Activated T-cell treated with anti-CD3 and anti-CD28 coated beads for 1 hour (primary cell): ENCODE measurements around the gene MYL11.
"Not testable (repeated sequence)": the region's sequence is repeated elsewhere in the genome, so short reads cannot be mapped to it uniquely, and the experiment has no call there.

ENCODE experiments used
- DNase-seq: peaks from one replicate; pipeline ENCODE4 v3.0.0-alpha.2; 2020; ENCODE audit warnings: low read depth

Gene MYL11

DNA sequence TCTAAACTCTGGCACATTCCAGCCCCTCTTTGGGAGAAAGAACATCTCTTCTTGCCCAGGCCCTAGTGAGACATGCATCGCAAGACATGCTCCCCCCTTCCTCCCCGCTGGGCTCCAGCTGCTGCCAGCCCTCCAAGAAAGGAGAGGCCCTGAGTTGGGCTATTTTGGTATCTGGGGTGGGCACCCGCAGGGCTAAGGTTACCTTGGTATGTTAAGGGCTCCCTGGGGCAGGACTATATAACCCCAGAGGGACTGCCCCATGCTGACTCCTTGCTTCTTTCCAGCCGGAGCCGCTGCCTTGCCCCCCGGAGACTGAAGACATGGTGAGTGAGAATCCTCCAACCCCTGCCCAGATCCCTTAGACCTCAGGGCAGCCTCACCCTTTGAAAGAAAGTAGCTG, at the start of gene MYL11:
Gene MYL11 (plus strand): TSS at position 265 of the 400 bp plus-strand sequence. CDS start 56 bp downstream, at position 321.
- no peak for DNase-seq

- DNase-seq: peak; percentile 70
Measured at GRCh38 chr16:30334473-30334989, 40.1 kb upstream of the MYL11 start.

DNA sequence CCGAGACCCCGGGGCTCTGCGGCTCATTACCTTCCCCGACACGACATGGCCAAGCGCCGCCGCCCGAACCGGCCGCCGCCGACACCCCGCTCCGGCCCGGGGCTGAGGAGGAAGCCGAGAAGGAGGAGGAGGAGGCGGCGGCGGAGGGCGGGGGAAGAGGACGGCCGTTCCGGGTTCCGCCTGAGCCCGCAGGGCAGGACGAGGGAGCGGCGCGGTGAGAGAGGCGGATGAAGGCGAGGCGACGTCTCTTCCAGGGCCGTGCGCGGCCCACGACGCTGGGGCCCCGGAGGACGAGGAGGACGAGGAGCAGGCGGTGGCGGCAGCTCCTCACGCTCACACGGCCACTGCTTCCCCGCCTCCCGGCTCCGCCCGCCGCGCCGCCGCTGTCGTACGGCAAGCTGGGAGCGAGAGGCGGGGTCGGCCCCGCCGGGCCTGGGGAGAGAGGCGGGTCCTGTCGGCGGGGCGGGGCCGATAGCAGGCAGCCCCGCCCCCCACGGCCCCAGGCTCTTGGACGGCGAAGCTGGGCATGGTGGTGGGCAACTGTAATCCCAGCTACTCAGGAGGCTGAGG, 39.5 kb upstream of the MYL11 start:
- DNase-seq: peak; percentile 69

- DNase-seq: no peak
Measured at GRCh38 chr16:30335598-30336474, 38.8 kb upstream of the MYL11 start.

GRCh38 chr16:30337964-30338357, 36.6 kb upstream of the MYL11 start:
- not testable (repeated sequence) for DNase-seq

- DNase-seq: not testable (repeated sequence)
Measured at GRCh38 chr16:30338715-30339114, 35.9 kb upstream of the MYL11 start.

GRCh38 chr16:30340621-30341020, 34.0 kb upstream of the MYL11 start:
- DNase-seq: no peak

- DNase-seq: not testable (repeated sequence)
Measured at GRCh38 chr16:30341971-30342370, 32.6 kb upstream of the MYL11 start.

DNA sequence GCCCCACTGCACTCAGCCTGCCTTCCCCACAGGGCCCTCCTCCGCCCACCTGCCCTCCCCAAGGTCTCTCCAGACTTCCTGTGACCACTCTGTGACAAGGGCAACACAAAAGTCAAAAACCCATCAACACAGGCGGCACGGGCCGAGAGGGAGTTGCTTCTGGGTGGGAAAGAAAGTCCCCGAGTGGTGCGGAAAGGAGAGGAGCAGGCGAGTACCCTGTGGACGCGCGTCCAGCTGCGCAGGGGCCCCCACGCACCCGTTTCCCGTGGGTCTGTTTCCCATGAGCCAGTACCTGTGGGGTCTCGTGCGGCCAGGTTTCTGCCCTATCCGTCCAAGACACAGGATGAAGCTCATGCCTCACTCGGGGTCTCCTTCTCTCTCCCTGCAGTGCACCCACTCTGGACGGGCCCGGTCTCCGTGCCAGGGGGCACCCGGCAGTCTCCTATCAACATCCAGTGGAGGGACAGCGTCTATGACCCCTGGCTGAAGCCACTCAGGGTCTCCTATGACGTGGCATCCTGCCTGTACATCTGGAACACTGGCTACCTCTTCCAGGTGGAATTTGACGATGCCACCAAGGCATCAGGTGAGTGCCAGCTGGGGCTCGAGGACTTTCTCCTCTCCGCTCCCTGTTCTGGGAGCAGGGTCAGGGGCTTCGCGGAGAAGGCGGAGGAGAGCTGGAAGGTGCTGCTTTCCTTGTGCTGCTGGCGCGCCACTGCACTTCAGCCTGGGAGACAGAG, 31.7 kb upstream of the MYL11 start:
- DNase-seq: no peak

- DNase-seq: not testable (repeated sequence)
Measured at GRCh38 chr16:30343491-30343820, 31.1 kb upstream of the MYL11 start.

DNA sequence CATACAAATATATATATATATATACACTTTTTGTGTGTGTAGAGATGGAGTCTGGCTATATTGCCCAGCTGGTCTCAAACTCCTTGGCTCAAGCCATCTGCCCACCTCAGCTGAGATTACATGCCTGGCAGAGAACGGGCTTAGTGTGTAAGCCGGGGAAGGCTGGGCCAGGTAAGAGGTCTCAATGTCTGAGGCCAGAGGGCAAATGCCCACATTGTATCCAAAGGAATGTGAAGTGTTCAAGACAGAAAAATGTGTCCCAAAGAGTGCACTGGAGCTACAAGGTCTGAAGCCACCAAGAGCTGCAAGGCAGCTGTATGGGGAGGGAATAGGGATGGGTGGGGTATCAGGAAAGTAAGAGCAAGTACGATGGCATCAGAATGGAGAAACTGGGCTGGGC, 28.3 kb upstream of the MYL11 start:
- DNase-seq: no peak

GRCh38 chr16:30348113-30348512, 26.5 kb upstream of the MYL11 start:
- no peak for DNase-seq

DNA sequence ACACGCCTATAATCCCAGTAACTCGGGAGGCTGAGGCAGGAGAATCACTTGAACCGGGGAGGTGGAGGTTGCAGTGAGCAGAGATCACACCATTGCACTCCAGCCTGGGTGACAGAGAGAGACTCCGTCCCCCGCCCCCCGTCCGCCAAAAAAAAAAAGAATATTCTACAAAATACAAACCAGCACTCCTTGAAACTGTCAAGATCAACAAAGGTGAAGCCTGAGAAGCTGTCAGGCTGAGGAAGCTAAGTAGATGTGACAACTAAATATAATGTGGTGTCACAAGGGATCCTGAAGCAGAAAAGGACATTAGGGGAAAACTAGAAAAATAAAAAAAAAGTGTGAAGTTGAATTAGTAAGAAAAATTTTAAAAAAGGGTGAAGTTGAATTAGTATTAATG, 25.7 kb upstream of the MYL11 start:
- no peak for DNase-seq

GRCh38 chr16:30349675-30350074, 24.9 kb upstream of the MYL11 start:
- DNase-seq: no peak

- DNase-seq: no peak
Measured at GRCh38 chr16:30350134-30350871, 24.3 kb upstream of the MYL11 start.

DNA sequence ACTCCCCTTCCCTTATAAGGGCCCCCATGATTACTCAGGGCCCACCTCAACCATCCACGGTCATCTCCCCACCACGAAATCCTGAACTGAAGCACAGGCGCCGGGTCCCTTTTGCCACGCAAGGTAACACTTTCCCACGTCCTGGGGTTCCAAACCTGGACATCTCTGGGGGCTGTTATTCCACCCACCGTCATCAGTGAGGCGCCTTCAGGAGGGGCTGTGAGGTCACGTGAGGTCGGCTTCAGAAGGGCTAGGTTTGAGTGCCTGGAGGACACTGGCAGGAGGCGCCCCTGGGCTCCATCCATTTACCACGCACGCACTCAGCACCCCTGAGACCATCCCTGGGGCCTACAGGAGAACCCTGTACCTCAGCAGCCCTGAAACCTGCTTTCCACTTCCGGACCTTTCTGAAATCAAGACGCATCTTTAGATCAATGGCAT, 23.6 kb upstream of the MYL11 start:
- no peak for DNase-seq

DNA sequence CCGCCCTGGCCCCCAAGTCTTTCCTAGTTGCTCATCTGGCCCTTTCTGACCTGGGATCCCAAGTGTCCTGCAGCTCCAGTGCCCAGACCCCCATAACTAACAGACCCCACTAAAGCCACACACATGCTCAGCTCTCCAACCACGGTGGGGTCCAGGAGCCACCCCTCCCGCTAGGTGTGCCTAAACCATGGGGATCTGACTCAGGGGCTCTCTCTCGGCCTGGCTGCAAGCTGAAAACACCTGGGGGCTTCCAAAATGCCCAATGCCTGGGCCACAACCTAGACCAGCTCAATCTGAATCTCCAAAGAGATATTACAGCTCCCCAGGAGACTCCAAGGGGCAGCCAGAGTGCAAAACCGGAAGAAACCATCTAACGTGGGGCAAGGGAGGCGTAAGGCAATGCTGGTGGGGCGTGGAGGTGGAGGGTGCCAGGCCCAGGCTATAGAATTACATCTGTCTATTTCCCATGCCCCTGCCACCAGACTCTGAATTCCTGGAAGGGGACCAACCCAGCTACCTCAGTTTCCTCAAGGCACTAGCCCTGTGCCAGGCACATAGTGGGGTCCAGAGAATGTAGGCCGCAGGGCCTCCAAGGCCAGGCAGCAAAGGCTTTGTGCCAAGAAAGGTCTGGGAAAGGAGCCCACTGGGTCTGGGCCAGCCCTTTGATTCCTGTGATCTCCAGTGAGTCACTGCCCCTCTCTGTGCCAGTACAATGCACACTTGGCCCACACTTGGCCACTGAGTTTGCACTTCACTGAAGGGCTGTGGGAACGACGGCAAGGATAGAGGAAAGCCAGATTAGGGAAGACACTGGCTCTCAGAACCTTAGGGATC, 22.8 kb upstream of the MYL11 start:
- DNase-seq: no peak

GRCh38 chr16:30352488-30353401, 21.9 kb upstream of the MYL11 start:
- DNase-seq: no peak

GRCh38 chr16:30353438-30354129, 21.0 kb upstream of the MYL11 start:
- no peak for DNase-seq
